IMR-90 (cell line): Measurements from ENCODE around the gene VDAC2. TPM values are rescaled to one million over a fixed set of nuclear protein-coding genes. Genes with fewer than 3 reads are reported as not detected.

Source experiments
- ATAC-seq: fragments of 200-7000 bp; cut with Tn5 transposase; 2 replicates; pipeline ENCODE4 v1.9.1; 2020; ENCODE audit warnings: low read depth, mild to moderate bottlenecking, moderate library complexity
- BruUV-seq: library from RNA; stranded (reverse); fragments of 400-500 nt; replicated peaks from 2 replicates; lab custom pipeline; 2021; lab: Mats Ljungman, UMichigan
- CTCF ChIA-PET: fragments of 300-600 bp; formaldehyde crosslinking; extraction: SDS; loops from one replicate; lab custom pipeline; 2021; ENCODE audit warnings: antibody characterized with exemption; lab: Yijun Ruan, JAX
- POLR2A ChIA-PET: fragments of 300-600 bp; sonication (Branson Sonifier 250); formaldehyde crosslinking; loops from one replicate; lab custom pipeline; 2022; ENCODE audit warnings: antibody characterized with exemption; ENCODE audit not compliant: unreplicated experiment; lab: Charles Lee
- DNase-seq: peaks from one replicate; pipeline ENCODE4 v3.0.0; 2013
- H2AFZ ChIP-seq: replicated peaks from 2 replicates; pipeline ENCODE3; 2013; ENCODE audit warnings: low read length, mild to moderate bottlenecking; ENCODE audit not compliant: poor library complexity
- H2AK5ac ChIP-seq: 2 replicates; pipeline ENCODE4 v1.6.1; 2013; ENCODE audit warnings: low read depth, low read length, inconsistent platforms
- H2AK9ac ChIP-seq: replicated peaks from 2 replicates; pipeline ENCODE3; 2013; ENCODE audit warnings: mild to moderate bottlenecking, low read depth, low read length, moderate library complexity; ENCODE audit not compliant: poor library complexity
- H2BK120ac ChIP-seq: 2 replicates; pipeline ENCODE4 v1.6.1; 2013; ENCODE audit warnings: low read depth, low read length, inconsistent platforms
- H2BK15ac ChIP-seq: 3 replicates; pipeline ENCODE4 v1.6.1; 2013; ENCODE audit warnings: low read depth, low read length, inconsistent platforms
- H2BK20ac ChIP-seq: 2 replicates; pipeline ENCODE4 v1.6.1; 2013; ENCODE audit warnings: low read depth, mild to moderate bottlenecking, inconsistent platforms, low read length, moderate library complexity
- H2BK5ac ChIP-seq: 2 replicates; pipeline ENCODE4 v1.6.1; 2013; ENCODE audit warnings: mild to moderate bottlenecking, low read depth, low read length, inconsistent platforms; ENCODE audit not compliant: poor library complexity, severe bottlenecking
- H3K14ac ChIP-seq: replicated peaks from 2 replicates; pipeline ENCODE4 v1.6.1; 2013; ENCODE audit warnings: low read depth, low read length, inconsistent platforms
- H3K18ac ChIP-seq: 2 replicates; pipeline ENCODE4 v1.6.1; 2013; ENCODE audit warnings: low read depth, low read length, control low read depth
- H3K23ac ChIP-seq: 2 replicates; pipeline ENCODE4 v1.6.1; 2013; ENCODE audit warnings: low read depth, low read length, inconsistent platforms
- H3K27ac ChIP-seq: 2 replicates; pipeline ENCODE4 v1.5.1; 2013; ENCODE audit warnings: mild to moderate bottlenecking, control low read depth, low read length; ENCODE audit not compliant: insufficient read depth
- H3K27me3 ChIP-seq: 2 replicates; pipeline ENCODE4 v1.6.1; 2013; ENCODE audit warnings: low read length; ENCODE audit not compliant: control insufficient read depth, insufficient read depth
- H3K36me3 ChIP-seq: 2 replicates; pipeline ENCODE4 v1.6.1; 2013; ENCODE audit warnings: low read length, mixed read lengths; ENCODE audit not compliant: control insufficient read depth, insufficient read depth
- H3K4ac ChIP-seq: 2 replicates; pipeline ENCODE4 v1.6.1; 2013; ENCODE audit warnings: low read depth, low read length, inconsistent platforms
- H3K4me1 ChIP-seq: 2 replicates; pipeline ENCODE4 v1.6.1; 2013; ENCODE audit warnings: low read length, mixed read lengths; ENCODE audit not compliant: control insufficient read depth, insufficient read depth
- H3K4me2 ChIP-seq: 2 replicates; pipeline ENCODE4 v1.6.1; 2013; ENCODE audit warnings: low read depth, mild to moderate bottlenecking, control low read depth, low read length, moderate library complexity
- H3K4me3 ChIP-seq: 2 replicates; pipeline ENCODE4 v1.5.1; 2013; ENCODE audit warnings: low read depth, mild to moderate bottlenecking, control low read depth, low read length, moderate library complexity; ENCODE audit not compliant: insufficient read depth
- H3K56ac ChIP-seq: 2 replicates; pipeline ENCODE4 v1.6.1; 2013; ENCODE audit warnings: low read length, inconsistent platforms; ENCODE audit not compliant: insufficient read depth; ENCODE audit errors: extremely low read depth
- H3K79me1 ChIP-seq, 2 experiments: 2 replicates each; pipeline ENCODE4 v1.6.1; 2013; ENCODE audit warnings: low read length in 2 of 2, inconsistent platforms in 1 of 2, low read depth in 1 of 2
- H3K9ac ChIP-seq: 2 replicates; pipeline ENCODE4 v1.6.1; 2013; ENCODE audit warnings: low read depth, low read length, control low read depth
- H3K9me1 ChIP-seq: 2 replicates; pipeline ENCODE4 v1.6.1; 2013; ENCODE audit warnings: low read length, inconsistent platforms; ENCODE audit not compliant: insufficient read depth
- H3K9me3 ChIP-seq: 2 replicates; pipeline ENCODE4 v1.6.1; 2013; ENCODE audit warnings: low read length; ENCODE audit not compliant: control insufficient read depth, insufficient read depth
- H4K20me1 ChIP-seq: 2 replicates; pipeline ENCODE4 v1.6.1; 2013; ENCODE audit warnings: low read length, inconsistent platforms; ENCODE audit not compliant: insufficient read depth
- H4K5ac ChIP-seq: 2 replicates; pipeline ENCODE4 v1.6.1; 2013; ENCODE audit warnings: mild to moderate bottlenecking, low read depth, low read length, control low read depth
- H4K8ac ChIP-seq, 2 experiments: 2 replicates each; pipeline ENCODE4 v1.6.1; 2013; ENCODE audit warnings: low read depth in 2 of 2, low read length in 2 of 2, control low read depth in 1 of 2, inconsistent platforms in 1 of 2
- H4K91ac ChIP-seq: 2 replicates; pipeline ENCODE4 v1.6.1; 2013; ENCODE audit warnings: low read depth, low read length, inconsistent platforms; ENCODE audit not compliant: insufficient read depth
- MAFK ChIP-seq: IDR thresholded peaks from 2 replicates; pipeline ENCODE4 v1.6.1; 2012; ENCODE audit warnings: low read depth, low read length, improper control_type of control experiment
- MXI1 ChIP-seq: IDR thresholded peaks from 2 replicates; pipeline ENCODE4 v1.6.1; 2012; ENCODE audit warnings: low read depth, mild to moderate bottlenecking, low read length, moderate library complexity, borderline replicate concordance
- NFE2L2 ChIP-seq: fragments of 150-350 bp; IDR thresholded peaks from 2 replicates; pipeline ENCODE4 v1.6.1; 2016; ENCODE audit warnings: low read depth, mild to moderate bottlenecking, low read length
- RCOR1 ChIP-seq: IDR thresholded peaks from 2 replicates; pipeline ENCODE4 v1.6.1; 2012; ENCODE audit warnings: mild to moderate bottlenecking, low read length, improper control_type of control experiment; ENCODE audit not compliant: insufficient replicate concordance
- WGBS, 2 experiments: methylation state at CpG; one replicate each; pipeline versions ENCODE4 v1.1.5 to v1.1.7; 2013; ENCODE audit warnings: missing lambda C conversion rate in 2 of 2; ENCODE audit not compliant: insufficient read length in 1 of 2; ENCODE audit errors: extremely low coverage in 2 of 2; 5-methylcytosine and 5-hydroxymethylcytosine counted together
- dilution Hi-C: fragments of 300-500 bp; cut with HindIII; formaldehyde crosslinking; loops from one replicate; pipeline ENCODE4 v1.14.3; 2018; ENCODE audit warnings: low sequenced_read_pairs; ENCODE audit not compliant: unreplicated experiment
- in situ Hi-C: fragments of 300-500 bp; cut with MboI; formaldehyde crosslinking; loops from 3 replicates; pipeline ENCODE4 v1.14.3; 2019; ENCODE audit warnings: low sequenced_read_pairs, inconsistent platforms, mixed read lengths
- intact Hi-C: fragments of 100-400 bp; cut with micrococcal nuclease; formaldehyde crosslinking; loops from 2 replicates; pipeline ENCODE4 v1.10.0; 2022
- polyA plus RNA-seq, 3 experiments: library from polyadenylated mRNA; depleted of rRNA; stranded (reverse); fragments of >200 nt; gene quantifications; 2 replicates each; pipeline ENCODE4 v1.2.3, GENCODE V29; 2012; ENCODE audit warnings: low replicate concordance in 1 of 3
- total RNA-seq: library from RNA; depleted of rRNA; stranded (reverse); fragments of >200 nt; gene quantifications from 2 replicates; pipeline ENCODE4 v1.2.3, GENCODE V29; 2012
- TF ChIP-seq, protein P1 (sequence below): fragments of 150-350 bp; IDR thresholded peaks from 2 replicates; pipeline ENCODE4 v1.6.1; 2016; ENCODE audit warnings: low read depth, mild to moderate bottlenecking, low read length, moderate library complexity, borderline replicate concordance

VDAC2 gene
- total and polyA plus RNA-seq, 2 of the 4 experiments (the other 2 are of a cell fraction), result 122 to 139 TPM

DNA sequence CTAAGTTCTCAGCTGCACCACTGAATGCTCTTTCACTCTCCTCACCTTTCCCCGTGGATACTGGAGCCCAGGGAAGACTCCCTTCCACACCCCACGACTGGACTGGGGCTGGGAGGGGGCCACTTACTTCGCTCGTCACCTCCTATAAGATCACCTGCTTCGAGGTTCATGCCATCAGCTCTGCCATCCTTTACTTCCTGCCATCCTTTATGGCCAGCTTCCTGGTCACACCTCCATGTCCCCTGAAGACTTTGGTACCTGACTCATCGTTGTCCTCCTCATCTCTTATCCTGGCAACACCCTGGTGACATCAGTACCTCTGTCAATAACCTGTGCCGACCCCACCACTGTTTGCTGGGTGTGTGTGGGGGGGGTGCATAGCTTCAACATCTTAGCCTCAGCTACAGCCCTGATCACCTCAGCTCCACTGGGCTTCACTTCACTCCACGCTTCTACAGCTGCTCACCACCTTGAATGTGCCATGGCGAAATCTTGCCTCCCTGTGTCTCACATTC is 8.7 kb upstream of the VDAC2 start:
- peak overlapping the region; percentile 76 for H2BK20ac ChIP-seq
- peak overlapping the region; percentile 29; the same call in 1 of the 2 replicates for H3K18ac ChIP-seq
- ChIA-PET CTCF (no interaction called here), POLR2A (no interaction called here)
- no peaks in the 10 kb centered on the region for H3K36me3 ChIP-seq
- TF ChIP-seq NFE2L2, result no peak
- no peak for TF ChIP-seq MAFK
- TF ChIP-seq MXI1, result no peak
- TF ChIP-seq RCOR1, result no peak
- TF ChIP-seq, protein P1, sequence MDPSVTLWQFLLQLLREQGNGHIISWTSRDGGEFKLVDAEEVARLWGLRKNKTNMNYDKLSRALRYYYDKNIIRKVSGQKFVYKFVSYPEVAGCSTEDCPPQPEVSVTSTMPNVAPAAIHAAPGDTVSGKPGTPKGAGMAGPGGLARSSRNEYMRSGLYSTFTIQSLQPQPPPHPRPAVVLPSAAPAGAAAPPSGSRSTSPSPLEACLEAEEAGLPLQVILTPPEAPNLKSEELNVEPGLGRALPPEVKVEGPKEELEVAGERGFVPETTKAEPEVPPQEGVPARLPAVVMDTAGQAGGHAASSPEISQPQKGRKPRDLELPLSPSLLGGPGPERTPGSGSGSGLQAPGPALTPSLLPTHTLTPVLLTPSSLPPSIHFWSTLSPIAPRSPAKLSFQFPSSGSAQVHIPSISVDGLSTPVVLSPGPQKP, result no peak
- in situ Hi-C loops (no loop called here), dilution Hi-C loops (no loop called here), intact Hi-C loops (no loop called here)
- WGBS, 2 experiments, result 100% methylated on average over 2 of the region's 9 CpGs; no CpG with 5 or more reads in 1 of the 2 experiments
- H2BK5ac ChIP-seq, result peak overlapping the region; percentile 15
- H4K91ac ChIP-seq, result peak overlapping the region; percentile 41; the same call in 1 of the 2 replicates
- H3K23ac ChIP-seq, result no peak overlapping the region
- peak overlapping the region; percentile 93 for H2AK5ac ChIP-seq
- peak overlapping the region; percentile 69 for H2BK120ac ChIP-seq
- peak overlapping the region; percentile 21 for H2AK9ac ChIP-seq
- ATAC-seq, result no peak
- no peak for DNase-seq
- no peaks in the 10 kb centered on the region for H4K20me1 ChIP-seq
- H3K4ac ChIP-seq, result peak overlapping the region; percentile 91
- peaks cover 23% of the 10 kb centered on the region for H3K9me1 ChIP-seq
- H3K9me3 ChIP-seq, result no peaks in the 10 kb centered on the region
- H3K4me3 ChIP-seq, result no peak overlapping the region
- H4K8ac ChIP-seq, result peak overlapping the region in 1 of 2 experiments; percentile 77; a peak in 3 of 4 replicates
- peaks cover 11% of the 10 kb centered on the region for H3K4me1 ChIP-seq
- peak overlapping the region; percentile 77 for H3K14ac ChIP-seq
- H2BK15ac ChIP-seq, result peak overlapping the region; percentile 55; the same call in 2 of the 3 replicates
- no peak overlapping the region for H3K56ac ChIP-seq
- no peak overlapping the region for H2AFZ ChIP-seq
- peak overlapping the region; percentile 70; the same call in 1 of the 2 replicates for H4K5ac ChIP-seq
- H3K4me2 ChIP-seq, result no peak overlapping the region
- no peak overlapping the region for H3K27ac ChIP-seq
- H3K79me1 ChIP-seq, result peaks cover 8 to 20% of the 10 kb centered on the region in 2 experiments; a peak in 3 of 4 replicates
- BruUV-seq, result no TSS peak
- no peak overlapping the region for H3K9ac ChIP-seq
- no peaks in the 10 kb centered on the region for H3K27me3 ChIP-seq
